ENCODE results near the gene GPX1. TPM values are rescaled to one million over a fixed set of nuclear protein-coding genes. Genes with fewer than 3 reads are reported as not detected.
"Not testable (repeated sequence)": the region's sequence is repeated elsewhere in the genome, so short reads cannot be mapped to it uniquely, and the experiment has no call there.

GPX1 gene
- total RNA-seq (2022) (576 and 589 TPM in 2 replicates), Bru-seq, nascent RNA (percentile 95 among the genes with signal in this experiment), BruChase-seq, experiment 1, labeled RNA remaining after a 6-hour chase (percentile 99 among the genes with signal in this experiment), BruChase-seq, experiment 2, labeled RNA remaining after a 2-hour chase (percentile 96 among the genes with signal in this experiment)
- long read RNA-seq, transcript GPX1-202 (2 exons, 1,151 nt): major isoform, 478 of 502 reads
- long read RNA-seq, transcript GPX1-201 (1 exons, 1,135 nt): minor isoform, 18 of 502 reads
- long read RNA-seq, partial matches to known transcripts: 0 of 502 reads
- long read RNA-seq, other reads (novel, unspliced or antisense): 3 of 502 reads

DNA sequence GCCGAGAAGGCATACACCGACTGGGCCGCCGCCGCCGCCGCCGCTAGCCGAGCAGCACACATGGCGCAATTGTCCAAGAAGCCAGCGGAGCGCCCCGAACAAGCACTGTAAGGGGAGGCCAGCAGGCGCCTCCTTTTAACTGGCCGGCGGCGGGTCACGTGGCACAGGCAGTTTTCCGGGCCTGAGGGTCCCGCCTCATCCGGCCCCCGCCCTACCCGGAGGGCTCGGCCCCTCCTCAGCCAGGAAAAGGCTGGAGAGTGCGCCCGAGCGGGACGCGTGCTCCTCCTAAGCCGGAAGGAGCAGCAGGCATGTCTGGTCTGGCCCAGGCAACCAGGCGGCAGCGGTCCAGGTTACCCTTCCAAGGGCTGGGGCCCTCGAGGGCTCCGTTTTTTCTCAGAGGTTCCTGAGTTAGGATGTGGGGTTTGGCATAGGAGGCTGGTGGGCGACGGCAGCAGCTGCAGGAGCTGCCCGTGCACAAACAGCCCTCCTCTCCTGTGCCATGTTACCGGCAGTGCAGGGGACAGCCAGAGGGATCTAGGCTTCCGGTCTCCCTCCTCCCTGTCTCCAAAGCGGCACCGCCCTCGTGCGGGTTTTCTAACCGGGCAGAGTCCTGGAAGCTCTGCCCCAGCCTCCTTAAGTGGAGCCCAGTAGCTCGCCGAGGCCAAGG lies at the start of gene GPX1:
GPX1 (minus strand) TSS at position 137 of the 667 bp plus-strand sequence; CDS start at position 62, 75 bp downstream.
- ChIA-PET POLR2A (interaction anchor here (0.6 to 4.8 kb wide), 28 partner anchors 9 to 366 kb away, joined by 3 to 74 read pairs (median 6); partner anchors contain the start of genes DAG1, NDUFAF3, NICN1 and QRICH1), CTCF (interaction anchor here (0.6 to 1.3 kb wide), 3 partner anchors 11 to 265 kb away, joined by 3 to 6 read pairs (median 5); partner anchors contain the start of genes QRICH1 and USP4)
- peak; percentile 98 for DNase-seq (ENCODE audit: unreplicated experiment)
- H3K4me3 Mint-ChIP-seq (ENCODE audit: unreplicated experiment): peak within 1 kb of the TSS; percentile 95
- TSS peak; percentile 69 for BruUV-seq (replicated peaks)
- H3K36me3 Mint-ChIP-seq (ENCODE audit: insufficient read depth, unreplicated experiment): peaks cover 98% of the 10 kb centered on the region
- H3K27ac Mint-ChIP-seq (ENCODE audit: low read depth, unreplicated experiment): peak within 1 kb of the TSS; percentile 78
- no peaks in the 10 kb centered on the region for H3K27me3 Mint-ChIP-seq (ENCODE audit: insufficient read depth, unreplicated experiment)
- TF ChIP-seq, protein P1, sequence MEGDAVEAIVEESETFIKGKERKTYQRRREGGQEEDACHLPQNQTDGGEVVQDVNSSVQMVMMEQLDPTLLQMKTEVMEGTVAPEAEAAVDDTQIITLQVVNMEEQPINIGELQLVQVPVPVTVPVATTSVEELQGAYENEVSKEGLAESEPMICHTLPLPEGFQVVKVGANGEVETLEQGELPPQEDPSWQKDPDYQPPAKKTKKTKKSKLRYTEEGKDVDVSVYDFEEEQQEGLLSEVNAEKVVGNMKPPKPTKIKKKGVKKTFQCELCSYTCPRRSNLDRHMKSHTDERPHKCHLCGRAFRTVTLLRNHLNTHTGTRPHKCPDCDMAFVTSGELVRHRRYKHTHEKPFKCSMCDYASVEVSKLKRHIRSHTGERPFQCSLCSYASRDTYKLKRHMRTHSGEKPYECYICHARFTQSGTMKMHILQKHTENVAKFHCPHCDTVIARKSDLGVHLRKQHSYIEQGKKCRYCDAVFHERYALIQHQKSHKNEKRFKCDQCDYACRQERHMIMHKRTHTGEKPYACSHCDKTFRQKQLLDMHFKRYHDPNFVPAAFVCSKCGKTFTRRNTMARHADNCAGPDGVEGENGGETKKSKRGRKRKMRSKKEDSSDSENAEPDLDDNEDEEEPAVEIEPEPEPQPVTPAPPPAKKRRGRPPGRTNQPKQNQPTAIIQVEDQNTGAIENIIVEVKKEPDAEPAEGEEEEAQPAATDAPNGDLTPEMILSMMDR (IDR thresholded peaks at IDR 0.05; ENCODE audit: unreplicated experiment): no peak
- peaks cover 14% of the 10 kb centered on the region for H3K4me1 Mint-ChIP-seq (ENCODE audit: insufficient read depth, unreplicated experiment)
- intact Hi-C loops (cut with micrococcal nuclease): loop anchor here (1.0 to 2.0 kb wide), 3 partner anchors 18 to 54 kb away; partner anchors contain the start of genes TCTA and USP4
- no peaks in the 10 kb centered on the region for H3K9me3 Mint-ChIP-seq (ENCODE audit: unreplicated experiment)

DNA sequence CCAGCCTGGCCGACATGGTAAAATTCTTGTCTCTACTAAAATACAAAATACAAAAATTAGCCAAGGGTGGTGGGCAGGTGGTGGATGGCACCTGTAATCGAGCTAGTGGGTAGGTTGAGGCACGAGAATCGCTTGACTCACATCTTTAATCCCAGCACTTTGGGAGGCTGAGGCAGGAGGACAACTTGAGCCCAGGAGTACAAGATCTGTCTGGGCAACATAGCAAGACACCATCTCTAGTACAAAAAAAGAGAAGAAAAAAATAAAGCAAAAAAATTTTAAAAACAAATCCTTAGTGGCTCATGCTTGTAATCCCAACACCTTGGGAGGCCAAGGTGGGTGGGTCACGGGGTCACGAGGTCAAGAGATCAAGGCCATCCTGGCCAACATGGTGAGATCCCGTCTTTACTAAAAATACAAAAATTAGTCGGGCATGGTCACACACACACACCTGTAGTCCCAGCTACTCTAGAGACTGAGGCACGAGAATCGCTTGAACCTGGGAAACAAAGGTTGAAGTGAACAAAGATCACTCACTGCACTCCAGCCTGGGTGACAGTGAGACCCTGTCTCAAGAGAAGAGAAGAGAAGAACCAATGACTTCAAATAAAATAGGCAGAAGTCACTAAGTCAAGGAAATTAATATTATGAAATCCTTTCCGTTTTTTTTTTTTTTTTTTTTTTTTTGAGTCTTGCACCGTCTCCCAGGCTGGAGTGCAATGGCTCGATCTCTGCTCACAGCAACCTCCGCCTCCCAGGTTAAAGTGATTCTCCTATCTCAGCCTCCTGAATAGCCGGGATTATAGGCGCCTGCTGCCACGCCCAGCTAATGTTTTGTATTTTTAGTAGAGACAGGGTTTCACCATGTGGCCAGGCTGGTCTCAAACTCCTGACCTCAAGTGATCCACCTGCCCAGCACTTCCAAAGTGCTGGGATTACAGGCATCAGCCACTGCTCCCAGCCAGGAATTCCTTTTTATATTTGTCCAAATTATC lies 48.7 kb upstream of the GPX1 start:
- no TSS peak for BruUV-seq (replicated peaks)
- Mint-ChIP-seq H3K27me3 (ENCODE audit: insufficient read depth, unreplicated experiment) (no peaks in the 10 kb centered on the region), H3K27ac (ENCODE audit: low read depth, unreplicated experiment) (peak overlapping the region; percentile 73), H3K4me1 (ENCODE audit: insufficient read depth, unreplicated experiment) (peaks cover 38% of the 10 kb centered on the region), H3K9me3 (ENCODE audit: unreplicated experiment) (no peaks in the 10 kb centered on the region), H3K36me3 (ENCODE audit: insufficient read depth, unreplicated experiment) (peaks cover 25% of the 10 kb centered on the region), H3K4me3 (ENCODE audit: unreplicated experiment) (no peak overlapping the region)
- ChIA-PET CTCF (interaction anchor here (0.6 to 0.9 kb wide), 3 partner anchors 38 to 418 kb away, joined by 3 to 4 read pairs (median 3); no protein-coding TSS in a partner anchor), POLR2A (interaction anchor here (0.5 to 1.1 kb wide), 6 partner anchors 12 to 767 kb away, joined by 3 to 5 read pairs (median 3); partner anchors contain the start of gene USP4)
- intact Hi-C loops (cut with micrococcal nuclease): no loop called here
- DNase-seq (ENCODE audit: unreplicated experiment): no peak
- TF ChIP-seq, protein P1 (IDR thresholded peaks at IDR 0.05; ENCODE audit: unreplicated experiment): no peak

DNA sequence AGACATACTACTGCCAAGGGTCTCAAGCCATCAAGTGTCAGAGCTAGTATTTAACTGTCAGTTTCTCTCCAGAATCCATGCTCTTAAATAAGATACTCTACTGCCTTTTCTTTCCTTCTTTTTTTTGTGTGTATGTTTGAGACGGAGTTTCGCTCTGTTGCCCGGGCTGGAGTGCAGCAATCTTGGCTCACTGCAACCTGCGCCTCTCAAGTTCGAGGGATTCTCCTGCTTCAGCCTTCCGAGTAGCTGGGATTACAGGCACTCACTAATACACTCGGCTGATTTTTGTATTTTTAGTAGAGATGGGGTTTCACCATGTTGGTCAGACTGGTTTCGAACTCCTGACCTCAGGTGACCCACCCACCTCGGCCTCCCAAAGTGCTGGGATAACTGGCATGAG lies 47.4 kb upstream of the GPX1 start:
- H3K27me3 Mint-ChIP-seq (ENCODE audit: insufficient read depth, unreplicated experiment); H3K9me3 Mint-ChIP-seq (ENCODE audit: unreplicated experiment); DNase-seq (ENCODE audit: unreplicated experiment); H3K4me3 Mint-ChIP-seq (ENCODE audit: unreplicated experiment); BruUV-seq (replicated peaks); H3K27ac Mint-ChIP-seq (ENCODE audit: low read depth, unreplicated experiment); intact Hi-C loops (cut with micrococcal nuclease): not testable (repeated sequence)
- Mint-ChIP-seq H3K36me3 (ENCODE audit: insufficient read depth, unreplicated experiment) (peaks cover 31% of the 10 kb centered on the region), H3K4me1 (ENCODE audit: insufficient read depth, unreplicated experiment) (peaks cover 38% of the 10 kb centered on the region)
- ChIA-PET CTCF (interaction anchor here (0.6 to 0.7 kb wide), 3 partner anchors 45 to 257 kb away, joined by 3 to 7 read pairs (median 4); no protein-coding TSS in a partner anchor), POLR2A (interaction anchor here (0.7 to 1.1 kb wide), 3 partner anchors 11 to 45 kb away, joined by 3 read pairs; partner anchors contain the start of gene NICN1)

DNA sequence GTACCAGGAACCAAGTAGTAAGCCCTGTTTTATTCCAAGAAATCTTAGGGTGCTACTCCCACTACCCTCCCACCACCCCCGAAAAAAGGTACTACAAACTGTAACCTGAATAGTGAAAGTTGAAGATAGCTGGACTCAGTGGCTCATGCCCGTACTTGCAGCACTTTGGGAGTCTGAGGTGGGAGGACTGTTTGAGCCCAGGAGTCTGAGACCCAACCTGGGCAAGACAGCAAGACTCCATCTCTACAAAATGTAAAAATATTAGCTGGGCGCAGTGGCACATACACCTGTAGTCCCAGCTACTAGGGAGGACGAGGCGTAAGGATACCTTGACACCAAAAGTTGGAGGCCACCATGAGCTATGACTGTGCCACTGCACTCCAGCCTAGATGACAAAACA lies 45.7 kb upstream of the GPX1 start:
- Mint-ChIP-seq H3K36me3 (ENCODE audit: insufficient read depth, unreplicated experiment) (peaks cover 35% of the 10 kb centered on the region), H3K9me3 (ENCODE audit: unreplicated experiment) (no peaks in the 10 kb centered on the region), H3K27me3 (ENCODE audit: insufficient read depth, unreplicated experiment) (no peaks in the 10 kb centered on the region), H3K27ac (ENCODE audit: low read depth, unreplicated experiment) (no peak overlapping the region), H3K4me3 (ENCODE audit: unreplicated experiment) (no peak overlapping the region), H3K4me1 (ENCODE audit: insufficient read depth, unreplicated experiment) (peaks cover 26% of the 10 kb centered on the region)
- TF ChIP-seq, protein P1 (IDR thresholded peaks at IDR 0.05; ENCODE audit: unreplicated experiment): no peak
- CTCF ChIA-PET: interaction anchor here (0.5 to 1.5 kb wide), 4 partner anchors 9 to 339 kb away, joined by 3 to 5 read pairs (median 4); partner anchors contain the start of gene QRICH1
- no peak for DNase-seq (ENCODE audit: unreplicated experiment)
- BruUV-seq (replicated peaks): no TSS peak
- intact Hi-C loops (cut with micrococcal nuclease): no loop called here
- POLR2A ChIA-PET: no interaction called here
